B cell (primary cell): ENCODE data around the gene EGFR. TPM values are rescaled to one million over a fixed set of nuclear protein-coding genes. Genes with fewer than 3 reads are reported as not detected.

ENCODE experiments used
- ATAC-seq: fragments of 200-7000 bp; cut with Tn5 transposase; one replicate; pipeline ENCODE4 v1.10.0; 2021; ENCODE audit warnings: low read depth, mild to moderate bottlenecking, moderate number of reproducible peaks, moderate library complexity
- CTCF ChIA-PET: fragments of 350-600 bp; sonication (Branson Sonifier 250); formaldehyde crosslinking; loops from one replicate; lab custom pipeline; 2021; ENCODE audit warnings: antibody characterized with exemption, inconsistent platforms; lab: Charles Lee
- POLR2A ChIA-PET: fragments of 350-600 bp; sonication (Branson Sonifier 250); formaldehyde crosslinking; loops from one replicate; lab custom pipeline; 2021; ENCODE audit warnings: antibody characterized with exemption; lab: Charles Lee
- DNase-seq: peaks from one replicate; pipeline ENCODE4 v3.0.0; 2013
- H2AFZ ChIP-seq: 2 replicates; pipeline ENCODE4 v1.6.1; 2012; ENCODE audit warnings: mild to moderate bottlenecking, low read depth, low read length; ENCODE audit not compliant: insufficient read depth, poor library complexity, severe bottlenecking
- H3K27ac ChIP-seq, 2 donors: 1 replicate in 1 of 2; 2 replicates in 1 of 2; pipeline ENCODE4 v1.5.1; 2012 to 2013; ENCODE audit warnings: low read length in 2 of 2, mild to moderate bottlenecking in 2 of 2, moderate library complexity in 1 of 2
- H3K27me3 ChIP-seq, 4 experiments: fragments of 200-600 bp in 1 of 4; sonication (generic) in 1 of 4; replicated peaks in 1 of 4; 1 replicate in 2 of 4; 2 replicates in 2 of 4; pipeline versions ENCODE4 v1.6.1 to v1.7.0; 2013 to 2016; ENCODE audit warnings: low read length in 3 of 4, mild to moderate bottlenecking in 2 of 4, mixed read lengths in 1 of 4, moderate library complexity in 1 of 4; ENCODE audit not compliant: insufficient read depth in 4 of 4, control insufficient read depth in 3 of 4; ENCODE audit errors: control extremely low read depth in 1 of 4
- H3K36me3 ChIP-seq, 2 experiments: replicated peaks in 1 of 2; 1 replicate in 1 of 2; 2 replicates in 1 of 2; pipeline versions ENCODE4 v1.6.1 to v1.7.1; 2013; ENCODE audit warnings: low read length in 1 of 2; ENCODE audit not compliant: insufficient read depth in 2 of 2, control insufficient read depth in 1 of 2; ENCODE audit errors: control extremely low read depth in 1 of 2, extremely low read depth in 1 of 2
- H3K4me1 ChIP-seq, 2 donors: fragments of 200-600 bp in 1 of 2; sonication (generic) in 1 of 2; 1 replicate in 1 of 2; 2 replicates in 1 of 2; pipeline versions ENCODE4 v1.5.1 to v1.6.1; 2013 to 2017; ENCODE audit warnings: low read length in 2 of 2; ENCODE audit not compliant: control insufficient read depth in 2 of 2, insufficient read depth in 2 of 2
- H3K4me2 ChIP-seq: replicated peaks from 2 replicates; pipeline ENCODE3; 2012; ENCODE audit warnings: mild to moderate bottlenecking, low read depth, low read length; ENCODE audit not compliant: poor library complexity, severe bottlenecking
- H3K4me3 ChIP-seq, 5 experiments: fragments of 200-600 bp in 1 of 5; sonication (generic) in 1 of 5; 1 replicate in 3 of 5; 2 replicates in 2 of 5; pipeline versions ENCODE4 v1.5.1 to v1.7.0; 2011 to 2016; ENCODE audit warnings: low read length in 4 of 5, mild to moderate bottlenecking in 4 of 5, low read depth in 2 of 5, control low read depth in 1 of 5, moderate library complexity in 1 of 5; ENCODE audit not compliant: insufficient read depth in 1 of 5; ENCODE audit errors: control extremely low read depth in 1 of 5, extremely low read depth in 1 of 5
- H3K79me2 ChIP-seq: fragments of 200-600 bp; sonication (generic); one replicate; pipeline ENCODE4 v1.6.0; 2016; ENCODE audit warnings: low read length; ENCODE audit not compliant: control insufficient read depth, insufficient read depth
- H3K9ac ChIP-seq: fragments of 200-600 bp; sonication (generic); 2 replicates; pipeline ENCODE4 v1.6.1; 2017; ENCODE audit warnings: mild to moderate bottlenecking, low read length, moderate library complexity
- H3K9me3 ChIP-seq, 3 donors: one replicate each; pipeline versions ENCODE4 v1.6.1 to v1.7.1; 2013; ENCODE audit warnings: low read length in 2 of 3; ENCODE audit not compliant: control insufficient read depth in 2 of 3, insufficient read depth in 1 of 3; ENCODE audit errors: control extremely low read depth in 1 of 3
- H4K20me1 ChIP-seq: 2 replicates; pipeline ENCODE4 v1.6.0; 2012; ENCODE audit warnings: mild to moderate bottlenecking, low read length; ENCODE audit not compliant: insufficient read depth, control insufficient read depth, poor library complexity, severe bottlenecking
- H3K27ac Mint-ChIP-seq: one replicate; pipeline ENCODE4 v1.8.0; 2021; ENCODE audit warnings: mixed read lengths
- H3K27me3 Mint-ChIP-seq: one replicate; pipeline ENCODE4 v1.8.0; 2021; ENCODE audit warnings: mixed read lengths
- H3K4me1 Mint-ChIP-seq: one replicate; pipeline ENCODE4 v1.8.0; 2021; ENCODE audit warnings: mixed read lengths
- H3K4me3 Mint-ChIP-seq: one replicate; pipeline ENCODE4 v1.8.0; 2021; ENCODE audit warnings: mixed read lengths
- H3K9me3 Mint-ChIP-seq: one replicate; pipeline ENCODE4 v1.8.0; 2022; ENCODE audit warnings: mixed read lengths; ENCODE audit not compliant: insufficient read depth
- EZH2 ChIP-seq: IDR thresholded peaks from 2 replicates; pipeline ENCODE4 v1.6.1; 2012; ENCODE audit warnings: borderline replicate concordance, low read depth, mild to moderate bottlenecking, moderate library complexity, low read length; ENCODE audit not compliant: insufficient read depth, poor library complexity, severe bottlenecking
- whole genome bisulfite sequencing: methylation state at CpG from one replicate; pipeline ENCODE4 v1.1.5; 2013; ENCODE audit warnings: missing lambda C conversion rate; ENCODE audit not compliant: insufficient coverage; 5-methylcytosine and 5-hydroxymethylcytosine counted together
- intact Hi-C: fragments of 100-400 bp; cut with micrococcal nuclease; formaldehyde crosslinking; loops from one replicate; pipeline ENCODE4 v1.10.0; 2022
- polyA plus RNA-seq: library from polyadenylated mRNA; depleted of rRNA; stranded (reverse); fragments of >200 nt; gene quantifications from 2 replicates; pipeline ENCODE4 v1.2.3, GENCODE V29; 2012
- total RNA-seq, 2 donors: library from RNA; stranded (reverse); fragments of 120-200 nt in 1 of 2; gene quantifications; 1 replicate in 1 of 2; 2 replicates in 1 of 2; pipeline versions ENCODE4 v1.2.3 to v1.2.4, GENCODE V29; 2013 to 2022
- TF ChIP-seq, protein P1 (sequence below): fragments of 200-600 bp; IDR thresholded peaks from one replicate; pipeline ENCODE4 v1.8.0; 2022; ENCODE audit warnings: antibody characterized with exemption, mild to moderate bottlenecking

The EGFR gene
- total and polyA plus RNA-seq, 2 donors (not counting 1 experiment from before 2014, with no cell fraction given) = not detected

DNA sequence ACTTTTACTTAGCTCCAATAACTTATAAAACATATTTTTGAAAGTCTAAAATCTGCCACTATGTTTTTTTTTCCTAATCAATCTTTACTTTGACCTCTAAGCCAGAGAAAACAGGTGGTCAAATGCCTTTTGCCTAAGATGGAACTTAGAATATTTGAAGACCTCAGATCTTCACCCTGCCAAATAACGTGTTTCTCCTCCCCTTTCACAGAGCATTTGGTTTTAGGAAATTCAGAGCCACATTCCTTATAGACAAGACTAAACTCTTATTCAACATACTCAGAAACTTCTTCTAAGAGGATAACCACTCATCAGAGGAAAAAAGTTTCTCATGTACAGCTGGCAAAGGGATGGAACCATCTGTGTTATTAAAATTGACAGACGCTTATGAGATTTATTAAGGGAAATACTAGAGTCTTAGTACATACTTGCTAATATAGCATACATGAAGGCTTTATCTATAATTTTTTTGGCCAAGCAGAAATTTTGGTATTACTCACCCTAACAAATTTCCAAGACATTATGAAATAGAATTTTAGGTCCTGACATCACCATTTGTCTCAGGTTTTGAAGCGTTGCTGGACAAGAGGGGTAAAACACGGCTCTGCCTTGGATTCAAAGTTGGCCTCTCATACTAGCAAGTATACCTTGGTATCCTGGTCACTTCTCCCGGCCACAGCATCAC, 2.6 kb upstream of the EGFR start:
- peaks cover 46% of the 10 kb centered on the region for H3K27me3 Mint-ChIP-seq

DNA sequence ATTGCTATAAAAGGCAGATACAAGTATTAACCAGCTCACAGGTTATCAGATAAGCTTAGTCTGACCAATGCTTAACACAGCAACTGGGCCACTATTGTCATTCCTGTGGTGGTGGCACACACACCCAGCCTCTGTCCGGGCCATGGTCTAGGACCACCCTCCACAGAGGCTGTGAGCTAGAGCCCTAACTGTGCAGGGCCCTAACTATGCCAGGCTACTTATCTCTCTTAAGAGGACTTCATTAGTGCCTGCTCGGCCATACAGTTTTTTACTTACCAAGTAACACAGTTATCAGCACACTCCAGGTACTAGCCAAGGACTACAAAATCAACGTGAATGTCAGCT, 2.1 kb upstream of the EGFR start:
- Histone ChIP-seq H3K4me2 (no peak overlapping the region), H3K4me1 (no peaks in the 10 kb centered on the region), H3K4me3 (no peak overlapping the region), H3K9me3 (peaks cover 0 to 6% (median 0%) of the 10 kb centered on the region in 3 donors), H2AFZ (no peak overlapping the region), H3K27me3 (peaks cover 0 to 29% (median 17%) of the 10 kb centered on the region in 4 experiments), H4K20me1 (no peaks in the 10 kb centered on the region), H3K9ac (no peak overlapping the region), H3K79me2 (no peaks in the 10 kb centered on the region), H3K36me3 (no peaks in the 10 kb centered on the region), H3K27ac (no peak overlapping the region)
- Mint-ChIP-seq H3K9me3 (peaks cover 2% of the 10 kb centered on the region), H3K27me3 (peaks cover 51% of the 10 kb centered on the region), H3K4me1 (peaks cover 1% of the 10 kb centered on the region), H3K27ac (no peak overlapping the region), H3K4me3 (no peak overlapping the region)
- ChIA-PET POLR2A (no interaction called here), CTCF (no interaction called here)
- DNase-seq = no peak
- 83% methylated on average over 2 of the region's 3 CpGs for WGBS
- no peak for ATAC-seq
- intact Hi-C loops = no loop called here
- no peak for TF ChIP-seq EZH2
- TF ChIP-seq, protein P1, sequence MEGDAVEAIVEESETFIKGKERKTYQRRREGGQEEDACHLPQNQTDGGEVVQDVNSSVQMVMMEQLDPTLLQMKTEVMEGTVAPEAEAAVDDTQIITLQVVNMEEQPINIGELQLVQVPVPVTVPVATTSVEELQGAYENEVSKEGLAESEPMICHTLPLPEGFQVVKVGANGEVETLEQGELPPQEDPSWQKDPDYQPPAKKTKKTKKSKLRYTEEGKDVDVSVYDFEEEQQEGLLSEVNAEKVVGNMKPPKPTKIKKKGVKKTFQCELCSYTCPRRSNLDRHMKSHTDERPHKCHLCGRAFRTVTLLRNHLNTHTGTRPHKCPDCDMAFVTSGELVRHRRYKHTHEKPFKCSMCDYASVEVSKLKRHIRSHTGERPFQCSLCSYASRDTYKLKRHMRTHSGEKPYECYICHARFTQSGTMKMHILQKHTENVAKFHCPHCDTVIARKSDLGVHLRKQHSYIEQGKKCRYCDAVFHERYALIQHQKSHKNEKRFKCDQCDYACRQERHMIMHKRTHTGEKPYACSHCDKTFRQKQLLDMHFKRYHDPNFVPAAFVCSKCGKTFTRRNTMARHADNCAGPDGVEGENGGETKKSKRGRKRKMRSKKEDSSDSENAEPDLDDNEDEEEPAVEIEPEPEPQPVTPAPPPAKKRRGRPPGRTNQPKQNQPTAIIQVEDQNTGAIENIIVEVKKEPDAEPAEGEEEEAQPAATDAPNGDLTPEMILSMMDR = no peak

More for the DNA sequence above, 2.6 kb upstream of the EGFR start:
- H4K20me1 ChIP-seq = no peaks in the 10 kb centered on the region
- H3K27ac Mint-ChIP-seq = no peak overlapping the region
- H3K79me2 ChIP-seq = no peaks in the 10 kb centered on the region
- H3K9me3 Mint-ChIP-seq = peaks cover 2% of the 10 kb centered on the region
- ATAC-seq (no peak), DNase-seq (no peak)
- no peaks in the 10 kb centered on the region for H3K4me1 ChIP-seq
- peaks cover 0 to 6% (median 0%) of the 10 kb centered on the region in 3 donors for H3K9me3 ChIP-seq
- no peak overlapping the region for H3K9ac ChIP-seq
- no peak overlapping the region for H3K4me3 ChIP-seq
- no peaks in the 10 kb centered on the region for H3K36me3 ChIP-seq
- peaks cover 0 to 26% (median 15%) of the 10 kb centered on the region in 4 experiments for H3K27me3 ChIP-seq
- TF ChIP-seq, protein P1 = no peak
- TF ChIP-seq EZH2 = no peak
- CTCF ChIA-PET = no interaction called here
- H3K4me3 Mint-ChIP-seq = no peak overlapping the region
- WGBS = 96% methylated on average over 3 of the region's 5 CpGs
- H3K4me1 Mint-ChIP-seq = peaks cover 1% of the 10 kb centered on the region
- POLR2A ChIA-PET = no interaction called here
- no peak overlapping the region for H3K4me2 ChIP-seq
- no peak overlapping the region for H3K27ac ChIP-seq
- intact Hi-C loops = no loop called here
- H2AFZ ChIP-seq = no peak overlapping the region
